Amniotic epithelial cell (primary cell): Measurements from ENCODE around the gene SPAG16.
"Not testable (repeated sequence)": the region's sequence is repeated elsewhere in the genome, so short reads cannot be mapped to it uniquely, and the experiment has no call there.

Source experiments
- DNase-seq: peaks from one replicate; pipeline ENCODE4 v3.0.0-alpha.2; 2010; ENCODE audit warnings: low read depth

The SPAG16 gene

DNA sequence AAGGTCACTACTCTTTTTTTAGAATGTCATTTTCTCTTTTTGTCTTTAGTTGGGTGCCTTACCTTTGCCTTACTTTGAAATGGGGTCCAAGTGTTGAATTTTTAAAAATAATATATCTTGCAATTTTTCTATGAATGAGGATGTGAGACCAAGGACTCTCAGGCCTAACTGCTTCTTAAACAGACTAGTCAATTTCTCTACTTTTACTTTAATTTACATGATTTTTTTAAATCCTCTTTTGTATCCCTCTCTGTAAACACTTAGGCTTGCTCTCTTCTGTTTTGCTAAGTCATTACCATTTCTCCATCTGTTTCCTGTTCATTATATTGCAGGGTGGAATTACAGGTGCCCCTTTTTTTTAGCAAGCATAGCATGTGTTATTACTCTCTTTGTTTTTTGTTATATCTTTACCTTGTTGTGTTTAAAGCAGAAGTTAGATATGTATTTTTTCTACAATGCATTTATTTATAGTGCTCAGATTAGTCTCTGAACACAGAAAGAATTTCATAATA, 261.8 kb downstream of the SPAG16 start:
- DNase-seq = no peak

DNA sequence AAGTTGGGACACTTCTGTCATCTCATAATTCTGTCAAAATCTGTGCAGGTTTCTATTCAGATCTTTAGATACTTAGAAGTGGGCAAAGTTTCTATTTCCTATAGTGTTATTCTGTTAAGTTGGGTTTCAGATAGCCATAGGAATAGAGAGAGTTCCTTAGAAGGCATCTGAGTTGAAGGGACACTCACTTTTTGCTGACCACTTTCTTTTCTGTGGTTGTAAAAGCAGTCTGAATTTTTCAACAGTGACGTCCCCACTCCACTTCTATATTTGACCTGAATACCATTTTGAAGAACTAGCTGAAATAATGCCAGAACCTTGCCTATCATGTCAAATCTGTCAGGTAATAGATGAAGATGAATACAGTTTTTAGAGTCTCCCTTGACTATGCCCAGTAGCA, 267.3 kb downstream of the SPAG16 start:
- DNase-seq = no peak

GRCh38 chr2:213559053-213559452, 274.8 kb downstream of the SPAG16 start:
- no peak for DNase-seq

GRCh38 chr2:213561759-213562158, 277.5 kb downstream of the SPAG16 start:
- DNase-seq = no peak

GRCh38 chr2:213562539-213563180, 278.4 kb downstream of the SPAG16 start:
- DNase-seq = no peak

DNA sequence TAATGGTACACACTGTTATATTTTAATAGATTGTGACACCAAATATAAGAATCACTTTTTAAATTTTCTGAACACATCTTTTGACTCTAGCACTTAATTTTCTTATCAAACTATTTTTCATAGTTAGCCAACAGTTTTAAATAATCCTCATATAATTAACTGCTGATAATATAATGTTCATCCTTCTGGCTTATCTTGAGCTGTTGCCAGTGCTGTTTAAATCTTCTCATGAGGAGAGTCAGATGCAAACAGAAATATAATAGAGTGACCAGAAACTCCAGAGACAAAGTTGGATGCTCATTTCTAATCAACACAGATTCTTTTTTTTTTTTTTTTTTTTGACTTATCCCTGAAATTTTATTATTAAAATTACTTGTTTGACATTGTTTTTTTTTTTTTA, 282.6 kb downstream of the SPAG16 start:
- no peak for DNase-seq

GRCh38 chr2:213609570-213610170, 325.4 kb downstream of the SPAG16 start:
- no peak for DNase-seq

GRCh38 chr2:213627054-213627710, 342.9 kb downstream of the SPAG16 start:
- no peak for DNase-seq

GRCh38 chr2:213627835-213628460, 343.7 kb downstream of the SPAG16 start:
- no peak for DNase-seq

- no peak for DNase-seq
Observed at GRCh38 chr2:213640738-213641425, 356.6 kb downstream of the SPAG16 start.

DNA sequence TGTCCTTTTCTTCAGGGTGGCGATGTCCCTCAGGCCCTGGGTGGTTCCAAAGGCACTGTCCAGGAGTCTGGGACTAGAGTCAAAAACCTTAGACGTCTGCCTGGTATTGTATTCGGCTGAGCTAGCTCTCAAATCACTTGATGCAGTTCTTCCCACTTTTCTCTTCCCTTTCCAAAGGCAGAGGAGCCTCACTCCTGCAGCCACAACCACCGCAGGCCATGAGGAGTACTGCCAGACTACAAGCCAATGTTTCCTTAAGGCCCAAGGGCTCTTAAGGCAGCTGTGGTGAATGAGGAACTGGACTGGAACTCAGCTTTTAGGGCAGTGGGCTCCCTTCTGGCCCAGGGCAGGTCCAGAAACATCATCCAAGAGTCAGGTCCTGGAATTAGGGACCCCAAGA, 360.7 kb downstream of the SPAG16 start:
- DNase-seq = no peak

GRCh38 chr2:213649176-213649575, 364.9 kb downstream of the SPAG16 start:
- no peak for DNase-seq

DNA sequence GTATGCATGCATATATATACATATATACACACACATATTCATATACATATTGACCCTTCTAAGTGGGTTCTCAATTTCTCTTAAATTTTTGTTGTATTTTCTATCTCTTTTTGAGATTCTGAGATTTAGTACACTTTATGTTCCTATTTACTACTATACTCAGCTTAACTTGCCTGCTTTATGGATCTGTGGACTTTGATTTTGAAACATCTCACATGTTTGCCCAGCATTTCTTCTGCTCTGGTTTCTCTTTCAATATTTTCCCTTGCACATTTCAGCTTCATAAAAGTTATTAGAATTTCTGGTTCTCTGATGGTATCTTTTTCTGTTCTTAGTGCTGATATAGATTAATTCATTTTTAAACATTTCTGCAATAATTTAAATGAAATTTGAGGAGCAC, 380.6 kb downstream of the SPAG16 start:
- DNase-seq = no peak

DNA sequence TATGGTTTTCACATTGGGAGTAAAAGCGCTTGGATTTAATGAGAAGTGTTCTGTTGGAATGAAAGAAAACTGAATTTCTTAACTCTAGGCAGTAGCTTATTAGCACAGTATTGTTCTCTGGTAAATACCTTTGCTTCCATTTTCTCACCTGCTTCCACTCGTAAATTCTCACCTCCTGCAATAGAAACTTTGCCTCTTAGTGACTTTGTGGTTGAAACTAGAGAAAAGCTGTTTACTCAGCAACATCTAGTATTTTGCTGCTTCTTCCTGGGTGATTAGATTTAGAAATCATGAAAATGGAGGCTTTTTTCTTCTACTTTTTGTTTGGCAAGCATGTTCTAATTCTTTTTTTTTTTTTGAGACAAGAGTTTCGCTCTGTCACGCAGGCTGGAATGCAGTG, 385.4 kb downstream of the SPAG16 start:
- no peak for DNase-seq

- DNase-seq = no peak
Observed at GRCh38 chr2:213678437-213679218, 394.4 kb downstream of the SPAG16 start.

- no peak for DNase-seq
Observed at GRCh38 chr2:213679894-213680293, 395.6 kb downstream of the SPAG16 start.

- DNase-seq = no peak
Observed at GRCh38 chr2:213682276-213682675, 398.0 kb downstream of the SPAG16 start.

- no peak for DNase-seq
Observed at GRCh38 chr2:213688133-213688532, 403.9 kb downstream of the SPAG16 start.

- not testable (repeated sequence) for DNase-seq
Observed at GRCh38 chr2:213688825-213689224, 404.6 kb downstream of the SPAG16 start.

DNA sequence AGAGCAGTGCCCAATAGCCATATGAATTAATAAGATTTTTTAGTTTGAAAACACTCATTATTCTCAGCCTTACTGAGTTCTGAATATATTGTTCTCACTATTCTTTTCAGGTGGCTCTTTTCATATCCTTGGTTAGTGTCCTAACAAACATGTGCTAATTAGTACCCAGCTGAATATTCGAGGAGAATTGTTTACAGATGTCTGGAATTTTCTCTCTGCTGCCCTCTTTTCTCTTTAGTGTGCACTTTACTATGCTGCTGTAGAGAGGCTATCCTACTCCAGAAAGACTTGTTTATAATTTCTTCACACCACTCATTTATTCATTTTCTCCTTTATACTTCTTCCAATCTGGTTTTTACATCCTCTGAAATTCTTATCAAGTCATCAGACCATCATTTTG, 405.3 kb downstream of the SPAG16 start:
- no peak for DNase-seq

DNA sequence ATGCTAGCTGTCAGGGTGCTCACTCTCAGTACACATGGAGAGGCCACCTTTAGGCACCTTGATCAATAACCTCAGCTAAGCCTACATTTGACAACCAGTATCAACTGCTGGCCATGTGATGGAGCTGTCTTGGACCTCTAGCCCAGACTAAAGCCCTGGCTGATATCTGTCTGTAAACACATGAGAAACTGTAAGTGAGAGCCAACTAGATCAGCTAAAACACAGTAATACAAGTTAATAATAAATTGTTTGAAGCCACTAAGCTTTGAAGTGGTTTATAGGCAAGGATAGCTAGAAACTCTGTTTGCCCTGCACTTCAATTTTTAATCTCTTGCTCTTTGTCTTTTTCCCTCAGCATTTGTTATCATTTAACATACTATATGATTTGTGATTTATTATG, 407.1 kb downstream of the SPAG16 start:
- DNase-seq = no peak

DNA sequence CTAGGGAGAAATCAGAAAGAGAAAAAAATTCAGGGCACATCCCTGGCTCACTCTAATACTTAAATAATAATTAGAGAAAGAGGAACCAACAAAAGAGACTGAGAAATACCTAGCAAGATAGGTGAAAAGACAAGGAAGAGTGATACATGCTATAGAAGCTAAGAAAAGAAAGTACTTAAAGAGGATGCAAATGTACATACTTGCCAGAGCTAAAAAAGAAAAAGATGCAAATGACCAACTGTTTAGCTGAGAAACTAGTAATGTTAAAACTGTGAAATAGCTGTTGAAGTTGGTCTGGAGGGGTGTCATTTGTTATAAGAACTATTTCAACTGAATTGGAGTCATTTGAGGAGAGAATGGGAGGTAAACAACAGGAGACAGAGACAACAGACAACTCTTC, 412.2 kb downstream of the SPAG16 start:
- DNase-seq = no peak
